Embryonic facial prominence (tissue), 1 donor: Measurements from ENCODE around the gene IFNG.
"Not testable (repeated sequence)": the region's sequence is repeated elsewhere in the genome, so short reads cannot be mapped to it uniquely, and the experiment has no call there.

Experiments used
- DNase-seq: peaks from one replicate; pipeline ENCODE4 v3.0.0-alpha.2; 2016; ENCODE audit errors: extremely low spot score

The IFNG gene

GRCh38 chr12:68159681-68160304 is at the start of gene IFNG:
Gene IFNG, minus strand, starts transcription at chr12:68159740. Its CDS starts 125 bp downstream, at chr12:68159615.
- DNase-seq, result no peak

DNA sequence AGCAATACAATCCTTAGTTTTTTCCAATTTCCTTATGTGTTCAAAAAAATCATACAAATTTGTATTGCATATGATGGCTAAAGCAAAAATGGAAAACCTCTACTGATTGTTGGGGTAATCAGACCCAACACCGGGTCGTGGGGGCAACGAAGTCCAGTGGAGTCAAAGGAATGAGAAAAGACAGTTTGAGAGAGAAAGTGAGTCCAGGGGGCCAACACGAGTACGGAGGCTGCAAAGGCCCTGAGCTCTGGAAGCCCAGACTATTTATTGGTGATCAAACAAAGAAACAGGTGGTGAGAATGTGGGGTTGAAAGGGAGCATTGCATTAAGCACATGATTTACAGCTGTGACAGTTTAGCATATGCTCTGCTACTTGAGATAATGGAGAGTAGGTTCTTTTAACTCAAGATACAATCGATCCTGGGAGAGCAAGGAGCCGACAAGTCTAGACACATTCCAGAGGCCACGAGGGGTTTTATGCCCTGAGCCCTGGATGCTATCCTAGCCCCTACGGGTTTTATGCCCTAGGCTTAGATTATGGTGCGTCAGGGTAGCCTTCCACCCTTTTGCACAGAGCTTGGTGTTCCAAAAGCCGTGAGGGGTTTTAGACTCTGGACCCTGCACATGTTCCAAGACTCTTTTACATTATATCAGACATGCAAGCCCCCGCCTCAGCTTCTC is 49.6 kb upstream of the IFNG start:
- not testable (repeated sequence) for DNase-seq

- DNase-seq, result no peak
Observed at GRCh38 chr12:68207276-68207675, 47.7 kb upstream of the IFNG start.

DNA sequence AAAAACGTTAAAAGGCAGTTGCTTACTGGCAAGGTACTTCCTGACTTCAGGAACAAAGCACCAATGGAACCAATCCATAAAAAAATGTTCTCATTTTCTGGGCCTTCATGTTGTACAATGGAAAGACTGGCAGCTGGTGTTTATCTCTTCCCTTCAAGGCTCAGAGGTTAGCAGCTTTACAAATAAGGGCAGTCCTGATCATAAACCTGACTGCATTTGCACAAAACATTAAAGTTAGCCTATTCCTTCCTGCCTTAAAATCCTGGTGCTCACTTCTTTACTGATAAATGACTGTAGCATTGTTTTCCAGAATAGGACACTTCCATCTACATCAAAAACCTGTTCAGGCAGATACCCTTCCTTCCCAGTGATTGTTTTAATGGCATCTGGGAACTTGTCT is 46.9 kb upstream of the IFNG start:
- no peak for DNase-seq

GRCh38 chr12:68203460-68203875 is 43.9 kb upstream of the IFNG start:
- no peak for DNase-seq

DNA sequence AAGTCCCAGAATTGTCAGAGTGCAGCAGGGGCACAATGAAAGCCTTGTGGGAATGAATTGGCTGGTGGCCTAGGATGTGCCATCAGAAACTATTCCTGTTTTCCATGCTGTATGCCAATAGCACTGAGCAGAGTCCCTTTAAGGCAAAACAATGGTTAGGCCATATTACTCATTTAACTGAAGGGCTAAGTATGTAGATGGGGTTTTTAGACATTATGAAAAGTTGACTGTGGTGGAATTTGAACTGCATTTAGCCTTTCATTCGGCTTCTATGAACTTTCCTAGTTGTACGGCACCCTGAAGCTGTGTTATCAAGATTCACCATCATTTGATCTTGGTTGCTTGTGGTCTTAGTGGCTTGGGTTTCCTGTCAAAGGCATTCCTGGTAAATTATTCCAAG is 41.3 kb upstream of the IFNG start:
- DNase-seq, result no peak

DNA sequence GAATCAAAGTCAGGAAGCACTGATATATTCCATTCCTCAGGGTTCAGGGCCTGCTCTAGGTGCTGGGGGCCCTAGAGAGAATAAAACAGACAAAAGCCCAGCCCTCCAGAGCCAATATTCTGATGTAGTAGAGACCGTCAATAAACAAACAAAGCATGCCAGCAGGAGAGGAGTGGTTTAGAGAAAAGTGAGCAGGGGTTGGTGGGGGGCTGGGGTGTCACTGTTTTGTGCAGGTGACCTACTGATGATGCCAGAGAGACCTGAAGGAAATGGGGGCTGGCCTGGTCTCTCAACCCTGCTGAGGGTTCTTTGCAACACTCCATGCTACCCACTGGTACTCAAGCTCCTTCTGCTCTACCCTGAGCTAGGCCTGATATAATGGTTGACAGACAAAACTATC is 39.6 kb upstream of the IFNG start:
- DNase-seq, result no peak

DNA sequence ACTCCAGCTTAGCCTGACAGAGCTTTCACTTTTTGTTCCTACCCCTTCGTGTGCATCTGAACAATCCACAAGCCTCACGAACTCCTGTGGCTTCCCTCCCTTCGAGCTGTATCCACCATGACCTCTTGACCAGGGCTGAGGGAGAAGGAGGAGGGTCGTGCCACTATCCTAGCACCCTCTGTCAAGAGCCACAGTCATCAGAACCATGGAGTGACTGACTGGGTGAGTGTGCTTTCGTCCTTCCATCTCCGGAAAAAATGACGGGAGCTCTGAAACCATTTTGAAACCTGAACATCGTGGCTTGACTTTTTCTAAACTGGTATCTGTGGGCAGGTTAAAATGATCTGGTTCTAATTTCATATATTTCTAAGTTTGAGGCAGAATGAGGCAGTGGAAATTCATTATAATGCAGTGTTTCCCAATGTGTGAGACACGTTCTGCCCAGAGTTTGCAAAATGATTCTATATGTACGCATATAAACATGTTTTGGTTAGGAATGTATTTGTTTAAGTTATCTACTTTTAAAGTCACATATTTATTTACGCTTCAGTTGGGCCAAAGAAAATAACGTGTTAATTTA is 39.1 kb upstream of the IFNG start:
- no peak for DNase-seq

DNA sequence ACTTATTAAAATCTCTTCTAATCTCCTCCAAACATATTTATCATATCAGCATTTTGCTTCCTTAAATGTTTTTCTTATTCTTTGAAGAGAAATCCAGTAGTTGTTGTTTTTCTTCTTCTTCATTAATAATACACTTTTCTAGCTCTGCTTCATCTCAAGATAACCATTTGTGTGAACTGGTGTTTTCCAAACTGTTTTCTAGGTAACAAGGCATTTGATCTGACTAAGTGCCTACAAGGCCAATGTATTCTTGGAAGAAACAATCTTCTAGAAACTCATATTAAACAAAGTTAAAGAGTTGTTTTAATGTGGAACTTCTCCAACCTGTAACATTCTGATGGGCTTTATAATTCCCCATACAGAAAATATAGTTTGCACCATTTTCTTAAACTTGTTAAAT is 30.8 kb upstream of the IFNG start:
- no peak for DNase-seq

DNA sequence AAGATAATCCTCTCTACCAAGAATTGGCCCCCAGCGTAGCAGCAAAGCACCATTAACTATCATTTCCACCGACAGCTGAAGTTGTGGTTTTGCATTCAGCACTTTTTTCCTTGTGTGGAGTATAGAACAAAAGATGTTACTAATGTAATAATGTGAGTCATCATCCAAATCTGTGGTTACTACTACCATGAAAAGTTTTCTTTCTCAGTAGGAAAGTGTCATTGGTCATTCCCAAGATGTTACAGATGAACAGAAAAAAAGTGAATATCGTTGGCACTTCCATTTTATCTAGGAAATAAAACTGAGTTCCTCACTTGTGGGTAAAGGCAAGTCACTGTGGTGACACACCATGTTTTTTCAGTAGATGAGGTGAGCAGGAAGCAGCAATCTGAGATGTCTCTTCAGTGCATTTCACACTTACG is 30.3 kb upstream of the IFNG start:
- DNase-seq, result no peak

DNA sequence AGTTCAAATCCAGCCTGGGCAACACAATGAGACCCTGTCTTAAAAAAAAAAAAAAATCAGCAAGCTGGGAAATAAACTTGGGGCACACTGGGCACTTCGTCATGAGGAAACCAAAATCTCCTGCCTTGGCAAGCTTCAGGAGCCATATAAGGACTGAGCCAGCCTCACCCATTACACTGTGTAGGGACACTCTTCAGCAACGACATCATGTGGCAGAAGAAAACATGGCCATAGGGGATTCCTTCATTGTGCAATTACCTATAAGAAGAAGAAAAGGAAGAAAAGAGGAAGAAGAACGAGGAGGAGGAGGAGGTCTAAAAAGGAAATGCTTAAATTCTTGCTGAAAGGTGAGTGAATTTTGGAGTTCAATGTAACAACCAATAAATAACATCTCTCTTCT is 26.1 kb upstream of the IFNG start:
- no peak for DNase-seq

- no peak for DNase-seq
Observed at GRCh38 chr12:68180792-68181744, 21.5 kb upstream of the IFNG start.

DNA sequence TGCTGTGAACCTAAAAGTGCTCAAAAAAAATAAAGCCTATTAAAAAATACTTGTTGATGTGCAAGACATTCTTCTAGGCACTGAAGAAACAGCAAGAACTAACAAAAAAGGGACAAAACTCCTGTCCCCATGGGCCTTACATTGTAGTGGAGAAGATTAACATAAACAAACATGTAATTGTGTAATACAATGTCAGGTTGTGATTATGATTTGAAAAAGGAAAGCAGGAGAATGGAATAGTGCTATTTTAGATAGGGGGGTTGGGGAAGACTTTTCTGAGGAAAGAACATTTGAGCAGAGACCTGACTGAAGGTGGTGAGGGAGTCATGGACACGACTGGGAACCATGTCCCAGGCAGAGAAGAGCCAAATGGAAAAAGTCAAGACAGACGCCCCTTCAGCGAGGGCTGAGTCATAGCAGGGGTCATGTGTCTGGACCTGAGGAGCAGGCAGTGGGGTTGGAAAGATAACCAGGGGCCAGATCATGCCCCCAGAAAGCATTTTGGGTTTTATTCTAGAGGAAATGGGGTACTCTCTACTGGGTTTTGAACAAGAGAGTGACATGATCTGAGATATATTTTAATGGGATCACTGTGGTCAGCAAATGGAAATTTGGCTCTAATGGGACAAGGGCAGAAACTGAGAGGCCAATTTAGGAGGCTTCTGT is 19.4 kb upstream of the IFNG start:
- no peak for DNase-seq

DNA sequence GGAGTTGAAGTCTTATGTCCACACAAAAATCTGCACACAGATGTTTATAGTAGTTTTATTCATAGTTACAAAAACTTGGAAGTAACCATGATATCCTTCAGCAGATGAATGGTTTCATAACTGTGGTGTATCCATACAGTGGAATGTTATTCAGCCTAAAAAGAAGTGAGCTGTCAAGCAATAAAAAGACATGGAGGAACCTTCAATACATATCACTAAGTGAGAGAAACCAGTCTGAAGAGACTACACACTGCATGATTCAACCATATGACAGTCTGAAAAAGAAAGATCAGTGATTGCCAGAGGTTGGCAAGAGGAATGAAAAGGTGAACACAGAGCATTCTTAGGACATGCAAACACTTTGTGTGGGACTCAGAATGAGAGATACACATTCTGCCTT is 18.6 kb upstream of the IFNG start:
- no peak for DNase-seq

DNA sequence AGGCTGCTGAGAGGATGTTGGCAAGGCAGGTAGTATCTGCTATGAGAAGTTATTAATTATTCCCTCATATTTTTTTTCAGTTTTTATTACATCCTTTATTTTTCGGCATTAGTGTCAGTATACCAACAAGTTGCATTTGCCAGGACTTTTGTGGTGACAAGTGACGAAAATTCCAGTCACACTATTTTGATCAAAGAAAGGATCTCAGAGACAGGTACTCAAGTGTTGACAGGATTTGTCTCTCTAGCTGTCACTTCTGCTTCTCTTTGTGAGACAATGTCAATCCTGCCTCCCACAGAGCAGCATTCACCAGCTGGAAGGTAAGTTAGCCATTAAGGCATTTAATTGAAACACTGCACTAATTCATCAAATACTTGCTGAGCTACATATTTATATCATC is 18.0 kb upstream of the IFNG start:
- DNase-seq, result no peak

DNA sequence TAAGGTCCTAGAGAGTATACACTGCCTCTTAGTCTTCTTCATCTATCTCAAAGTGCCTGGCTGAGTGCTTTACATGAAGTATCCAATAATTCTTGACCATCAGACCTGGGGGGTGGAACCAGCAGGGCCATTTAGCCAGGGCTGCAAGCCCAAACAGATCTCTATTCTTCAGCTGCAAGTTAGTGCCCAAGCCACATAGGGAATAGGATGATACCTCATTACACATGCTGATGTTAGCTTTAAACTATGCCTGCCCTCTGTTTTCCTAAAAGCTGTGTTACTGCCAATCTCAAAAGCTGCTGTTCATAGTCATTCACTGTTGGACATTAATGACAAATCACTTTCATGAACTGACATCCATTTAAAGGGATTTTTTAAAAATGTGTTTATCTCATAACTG is 16.7 kb upstream of the IFNG start:
- no peak for DNase-seq

DNA sequence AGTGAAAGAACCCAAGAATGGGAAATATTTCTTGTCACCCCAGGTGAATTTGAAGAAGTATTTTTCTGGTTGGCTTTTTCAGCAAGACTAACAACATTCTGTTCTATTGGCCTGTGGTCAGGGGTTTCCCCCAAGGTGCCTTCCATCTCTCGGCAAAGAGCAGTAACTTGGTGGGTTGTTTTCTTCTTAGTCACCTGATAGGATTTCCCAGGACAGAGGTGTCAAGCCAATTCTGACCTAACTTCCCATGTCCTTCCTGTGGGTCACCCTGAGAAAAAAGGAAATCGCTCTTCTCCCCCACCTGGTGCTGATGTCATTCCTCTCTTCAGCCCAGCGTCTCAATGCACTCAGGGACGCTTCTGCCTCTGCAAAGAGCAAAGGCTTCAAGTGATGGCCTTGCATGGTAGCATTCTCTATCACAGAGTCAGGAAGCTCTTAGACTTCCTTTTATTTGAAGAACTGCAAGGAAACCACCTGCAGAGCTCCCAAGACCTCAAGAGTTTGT is 16.1 kb upstream of the IFNG start:
- DNase-seq, result no peak

DNA sequence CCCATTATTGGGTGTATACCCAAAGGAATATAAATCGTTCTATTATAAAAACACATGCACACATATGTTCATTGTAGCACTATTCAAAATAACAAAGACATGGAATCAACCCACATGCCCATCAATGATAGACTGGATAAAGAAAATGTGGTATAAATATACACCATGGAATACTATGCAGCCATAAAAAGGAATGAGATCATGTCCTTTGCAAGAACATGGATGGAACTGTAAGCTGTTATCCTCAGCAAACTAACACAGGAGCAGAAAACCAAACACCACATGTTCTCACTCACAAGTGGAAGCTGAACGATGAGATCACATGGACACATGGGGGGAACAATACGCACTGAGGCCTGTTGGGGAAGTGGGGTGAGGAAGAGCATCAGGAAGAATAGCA is 15.2 kb upstream of the IFNG start:
- not testable (repeated sequence) for DNase-seq

DNA sequence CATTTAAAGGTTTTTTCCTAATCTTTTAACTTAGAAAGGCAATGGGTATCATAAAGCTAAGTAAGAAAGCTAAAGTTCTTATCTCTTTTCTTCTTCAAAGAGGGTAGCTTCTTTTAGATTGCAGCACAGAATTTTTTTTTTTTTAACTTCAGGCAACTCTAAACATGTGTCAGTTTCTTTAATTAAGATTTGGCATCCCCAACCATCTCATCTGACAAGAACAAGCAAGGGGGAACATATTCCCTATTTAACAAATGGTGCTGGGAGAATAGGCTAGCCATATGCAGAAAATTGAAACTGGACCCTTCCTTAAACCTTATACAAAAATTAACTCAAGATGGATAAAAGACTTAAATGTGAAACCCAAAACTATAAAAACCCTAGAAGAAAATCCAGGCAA is 14.3 kb upstream of the IFNG start:
- DNase-seq, result no peak

GRCh38 chr12:68170726-68171125 is 11.2 kb upstream of the IFNG start:
- no peak for DNase-seq

GRCh38 chr12:68169213-68169889 is 9.8 kb upstream of the IFNG start:
- DNase-seq, result no peak
